MCF 10A (cell line): ENCODE measurements around the gene P3H1. TPM values are rescaled to one million over a fixed set of nuclear protein-coding genes. Genes with fewer than 3 reads are reported as not detected.

Experiments
- BruUV-seq: library from RNA; stranded (reverse); fragments of 400-500 nt; replicated peaks from 2 replicates; lab custom pipeline; 2021; lab: Mats Ljungman, UMichigan
- CTCF ChIA-PET: fragments of 300-600 bp; sonication (Branson Sonifier 250); formaldehyde crosslinking; extraction: SDS; loops from one replicate; lab custom pipeline; 2021; ENCODE audit warnings: antibody characterized with exemption, inconsistent platforms; lab: Yijun Ruan, JAX
- POLR2A ChIA-PET: fragments of 300-600, 350-650 bp; sonication (Branson Sonifier 250); formaldehyde crosslinking; extraction: SDS; loops from one replicate; lab custom pipeline; 2020; ENCODE audit warnings: antibody characterized with exemption, inconsistent platforms; lab: Yijun Ruan, JAX
- DNase-seq: peaks from one replicate; pipeline ENCODE4 v3.0.0-alpha.2; 2018; ENCODE audit not compliant: unreplicated experiment
- H3K27ac Mint-ChIP-seq: one replicate; pipeline ENCODE4 v1.8.0; 2022; ENCODE audit warnings: mild to moderate bottlenecking, low read depth, mixed read lengths; ENCODE audit not compliant: unreplicated experiment
- H3K27me3 Mint-ChIP-seq: one replicate; pipeline ENCODE4 v1.8.0; 2022; ENCODE audit warnings: mixed read lengths; ENCODE audit not compliant: insufficient read depth, unreplicated experiment
- H3K36me3 Mint-ChIP-seq: one replicate; pipeline ENCODE4 v1.8.0; 2022; ENCODE audit warnings: mild to moderate bottlenecking, moderate library complexity, mixed read lengths; ENCODE audit not compliant: insufficient read depth, unreplicated experiment
- H3K4me1 Mint-ChIP-seq: one replicate; pipeline ENCODE4 v1.8.0; 2022; ENCODE audit warnings: mixed read lengths; ENCODE audit not compliant: insufficient read depth, unreplicated experiment
- H3K4me3 Mint-ChIP-seq: one replicate; pipeline ENCODE4 v1.8.0; 2022; ENCODE audit warnings: mild to moderate bottlenecking, moderate library complexity, mixed read lengths; ENCODE audit not compliant: unreplicated experiment
- H3K9me3 Mint-ChIP-seq: one replicate; pipeline ENCODE4 v1.8.0; 2022; ENCODE audit warnings: mixed read lengths; ENCODE audit not compliant: unreplicated experiment
- intact Hi-C: fragments of 100-400 bp; cut with micrococcal nuclease; formaldehyde crosslinking; loops from 2 replicates; pipeline ENCODE4 v1.14.1; 2022
- total RNA-seq: library from RNA; stranded (reverse); gene quantifications from 2 replicates; pipeline ENCODE4 v1.2.3, GENCODE V29; 2022
- TF ChIP-seq, protein P1 (sequence below): fragments of 200-600 bp; IDR thresholded peaks from one replicate; pipeline ENCODE4 v1.8.0; 2022; ENCODE audit warnings: antibody characterized with exemption, mild to moderate bottlenecking; ENCODE audit not compliant: unreplicated experiment

P3H1 gene
- total RNA-seq, 1 experiment from 2014 or later = 36.1 TPM

DNA sequence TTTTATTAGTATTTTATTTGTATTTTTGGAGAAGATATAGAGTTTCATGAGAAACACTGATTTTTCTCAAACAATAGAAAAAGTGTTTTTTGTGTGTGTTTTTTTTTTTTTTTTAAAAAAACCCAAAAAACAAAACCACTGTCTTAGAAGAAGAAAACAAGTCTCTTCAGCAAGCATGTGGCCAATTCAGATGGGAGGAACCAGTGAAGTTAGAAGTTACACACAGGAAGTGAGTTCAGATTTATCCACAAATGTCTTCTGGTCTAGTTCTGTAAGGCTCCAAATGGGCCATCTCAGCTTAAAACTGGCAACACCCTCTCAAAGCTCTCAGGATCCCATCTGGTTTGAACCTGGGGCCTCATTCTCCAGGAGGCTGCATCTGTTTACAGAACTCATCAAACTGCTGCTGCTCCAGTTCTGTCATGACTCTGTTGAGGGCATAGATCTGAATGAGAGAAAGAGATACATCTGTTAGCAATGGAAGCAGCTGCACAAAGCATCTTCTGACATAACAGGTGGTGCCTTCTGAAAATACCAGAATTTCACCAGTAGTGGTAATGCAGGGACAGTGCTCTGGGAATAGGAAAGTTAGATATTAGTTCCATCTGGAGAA, 40.3 kb upstream of the P3H1 start:
- POLR2A ChIA-PET = interaction anchor here (1.2 to 1.4 kb wide), 2 partner anchors 9 to 40 kb away, joined by 4 read pairs; no protein-coding TSS in a partner anchor
- H3K27ac Mint-ChIP-seq = no peak overlapping the region
- peaks cover 5% of the 10 kb centered on the region for H3K36me3 Mint-ChIP-seq
- TF ChIP-seq, protein P1, sequence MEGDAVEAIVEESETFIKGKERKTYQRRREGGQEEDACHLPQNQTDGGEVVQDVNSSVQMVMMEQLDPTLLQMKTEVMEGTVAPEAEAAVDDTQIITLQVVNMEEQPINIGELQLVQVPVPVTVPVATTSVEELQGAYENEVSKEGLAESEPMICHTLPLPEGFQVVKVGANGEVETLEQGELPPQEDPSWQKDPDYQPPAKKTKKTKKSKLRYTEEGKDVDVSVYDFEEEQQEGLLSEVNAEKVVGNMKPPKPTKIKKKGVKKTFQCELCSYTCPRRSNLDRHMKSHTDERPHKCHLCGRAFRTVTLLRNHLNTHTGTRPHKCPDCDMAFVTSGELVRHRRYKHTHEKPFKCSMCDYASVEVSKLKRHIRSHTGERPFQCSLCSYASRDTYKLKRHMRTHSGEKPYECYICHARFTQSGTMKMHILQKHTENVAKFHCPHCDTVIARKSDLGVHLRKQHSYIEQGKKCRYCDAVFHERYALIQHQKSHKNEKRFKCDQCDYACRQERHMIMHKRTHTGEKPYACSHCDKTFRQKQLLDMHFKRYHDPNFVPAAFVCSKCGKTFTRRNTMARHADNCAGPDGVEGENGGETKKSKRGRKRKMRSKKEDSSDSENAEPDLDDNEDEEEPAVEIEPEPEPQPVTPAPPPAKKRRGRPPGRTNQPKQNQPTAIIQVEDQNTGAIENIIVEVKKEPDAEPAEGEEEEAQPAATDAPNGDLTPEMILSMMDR = no peak
- no TSS peak for BruUV-seq
- H3K27me3 Mint-ChIP-seq = no peaks in the 10 kb centered on the region
- DNase-seq = no peak
- no peaks in the 10 kb centered on the region for H3K9me3 Mint-ChIP-seq
- intact Hi-C loops = no loop called here
- H3K4me1 Mint-ChIP-seq = no peaks in the 10 kb centered on the region
- H3K4me3 Mint-ChIP-seq = no peak overlapping the region
- CTCF ChIA-PET = interaction anchor here (1.9 kb wide), 1 partner anchor 267 kb away, joined by 6 read pairs; no protein-coding TSS in a partner anchor

DNA sequence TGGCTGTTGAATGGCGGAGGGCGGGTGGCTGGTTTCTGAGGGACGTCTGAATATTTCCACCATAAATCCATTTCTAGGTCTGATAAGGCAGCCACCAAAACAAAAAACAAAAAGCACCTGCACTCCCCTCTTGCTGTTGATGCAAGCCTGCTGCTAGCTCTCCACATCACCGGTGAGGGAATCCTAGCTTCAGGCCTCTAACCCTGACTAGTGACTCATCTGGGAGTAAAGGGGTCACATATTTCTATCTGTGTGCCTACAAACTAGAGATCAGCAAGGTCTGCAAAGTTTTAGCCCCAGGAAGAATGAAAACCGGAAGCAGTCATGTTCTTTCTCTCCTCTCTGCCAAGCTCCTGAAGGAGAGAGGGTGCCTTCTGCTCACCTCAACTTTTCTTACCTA, 39.8 kb upstream of the P3H1 start:
- H3K4me1 Mint-ChIP-seq = no peaks in the 10 kb centered on the region
- peaks cover 5% of the 10 kb centered on the region for H3K36me3 Mint-ChIP-seq
- no peak overlapping the region for H3K4me3 Mint-ChIP-seq
- no peak for DNase-seq
- no peak overlapping the region for H3K27ac Mint-ChIP-seq
- no TSS peak for BruUV-seq
- intact Hi-C loops = no loop called here
- no peaks in the 10 kb centered on the region for H3K27me3 Mint-ChIP-seq
- ChIA-PET CTCF (interaction anchor here (1.9 kb wide), 1 partner anchor 267 kb away, joined by 6 read pairs; no protein-coding TSS in a partner anchor), POLR2A (interaction anchor here (0.6 to 1.4 kb wide), 4 partner anchors 10 to 299 kb away, joined by 3 to 6 read pairs (median 4); partner anchors contain the start of gene YBX1)
- H3K9me3 Mint-ChIP-seq = no peaks in the 10 kb centered on the region
- TF ChIP-seq, protein P1 = no peak

DNA sequence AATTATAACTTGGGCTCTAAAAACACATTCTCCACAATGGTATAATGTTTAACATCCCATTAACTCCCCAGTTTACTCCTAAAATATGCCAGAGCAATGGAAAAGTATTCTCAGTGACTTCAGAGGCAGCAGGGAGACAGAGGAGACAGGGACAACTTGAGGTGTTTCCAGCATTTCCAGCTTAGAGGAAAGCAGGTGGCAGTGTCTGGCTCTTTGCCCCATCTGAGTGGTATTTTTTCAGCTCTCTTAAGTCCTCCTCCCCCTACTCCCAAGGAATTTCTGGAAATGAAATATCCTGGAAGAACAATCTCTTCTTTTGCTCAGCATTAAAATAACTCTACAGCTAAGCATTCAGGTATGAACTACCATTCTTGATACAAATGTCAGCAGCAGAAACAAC, 39.3 kb upstream of the P3H1 start:
- Mint-ChIP-seq H3K27me3 (no peaks in the 10 kb centered on the region), H3K4me1 (no peaks in the 10 kb centered on the region), H3K36me3 (peaks cover 5% of the 10 kb centered on the region), H3K4me3 (no peak overlapping the region), H3K9me3 (no peaks in the 10 kb centered on the region), H3K27ac (no peak overlapping the region)
- DNase-seq = no peak
- ChIA-PET POLR2A (interaction anchor here (0.6 to 1.4 kb wide), 5 partner anchors 10 to 299 kb away, joined by 3 to 6 read pairs (median 3); partner anchors contain the start of gene YBX1), CTCF (interaction anchor here (0.8 kb wide), 1 partner anchor 27 kb away, joined by 3 read pairs; no protein-coding TSS in a partner anchor)
- intact Hi-C loops = no loop called here
- TF ChIP-seq, protein P1 = no peak
- no TSS peak for BruUV-seq

DNA sequence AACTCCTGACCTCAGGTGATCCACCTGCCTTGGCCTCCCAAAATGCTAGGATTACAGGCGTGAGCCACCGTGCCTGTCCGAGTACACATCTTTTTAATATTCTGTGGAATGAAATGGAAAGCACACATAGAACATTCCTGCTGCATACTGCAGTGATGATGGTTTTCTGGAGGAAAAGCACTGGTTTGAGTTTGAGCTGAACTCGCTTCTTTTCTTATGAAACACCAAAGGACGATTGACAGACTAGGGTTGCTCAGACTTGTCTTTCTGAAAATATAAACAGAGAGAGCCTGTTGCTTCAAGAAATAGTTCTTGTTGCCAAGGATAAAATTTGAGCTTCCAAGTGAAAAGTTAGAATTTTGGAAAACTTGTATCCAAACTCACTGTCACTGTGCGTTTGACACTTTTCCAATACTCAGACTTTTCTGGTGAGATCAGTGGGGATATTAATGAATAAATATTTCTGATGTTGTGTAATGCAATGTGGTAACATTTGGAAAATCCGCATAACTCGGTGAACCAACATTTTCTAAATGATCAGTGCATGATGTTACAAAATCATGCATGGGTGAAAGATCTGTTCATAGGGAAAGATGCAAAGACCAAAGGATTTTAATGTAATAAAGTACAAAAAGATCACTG, 35.1 kb upstream of the P3H1 start:
- no peak overlapping the region for H3K27ac Mint-ChIP-seq
- TF ChIP-seq, protein P1 = no peak
- H3K9me3 Mint-ChIP-seq = no peaks in the 10 kb centered on the region
- no peak for DNase-seq
- H3K36me3 Mint-ChIP-seq = no peaks in the 10 kb centered on the region
- CTCF ChIA-PET = no interaction called here
- H3K4me1 Mint-ChIP-seq = no peaks in the 10 kb centered on the region
- intact Hi-C loops = no loop called here
- no peaks in the 10 kb centered on the region for H3K27me3 Mint-ChIP-seq
- no TSS peak for BruUV-seq
- POLR2A ChIA-PET = interaction anchor here (1.1 to 1.5 kb wide), 4 partner anchors 11 to 36 kb away, joined by 3 to 6 read pairs (median 4); partner anchors contain the start of genes C1orf50 and P3H1
- no peak overlapping the region for H3K4me3 Mint-ChIP-seq
